K562 (cell line): Measurements from ENCODE around the gene KIF5A. TPM values are rescaled to one million over a fixed set of nuclear protein-coding genes. Genes with fewer than 3 reads are reported as not detected.

Source experiments
- ATAC-seq: fragments of 200-7000 bp; cut with Tn5 transposase; 3 replicates; pipeline ENCODE4 v1.9.1; 2020; ENCODE audit warnings: moderate library complexity
- BruUV-seq: library from RNA; stranded (reverse); fragments of 400-500 nt; replicated peaks from 2 replicates; lab custom pipeline; 2021; lab: Mats Ljungman, UMichigan
- CTCF ChIA-PET: fragments of 300-600 bp; formaldehyde crosslinking; extraction: SDS; loops from one replicate; lab custom pipeline; 2021; ENCODE audit warnings: low intra/inter-chr PET ratio; lab: Yijun Ruan, JAX
- POLR2A ChIA-PET: fragments of 300-600, 350-650 bp; sonication (Branson Sonifier 250); formaldehyde crosslinking; extraction: SDS; loops from one replicate; lab custom pipeline; 2021; ENCODE audit warnings: antibody characterized with exemption, inconsistent platforms; lab: Yijun Ruan, JAX
- DNase-seq, 4 experiments: peaks; one replicate each; pipeline versions ENCODE4 v3.0.0 to v3.0.0-alpha.2; 2011 to 2018; ENCODE audit warnings: low spot score in 3 of 4, mixed read lengths in 3 of 4; ENCODE audit errors: extremely low read depth in 1 of 4
- FAIRE-seq: peaks from 2 replicates; lab custom pipeline; 2011; peaks lifted over from hg19 to GRCh38; lab: Jason Lieb, UNC
- H2AFZ ChIP-seq: 2 replicates; pipeline ENCODE4 v1.6.0; 2011; ENCODE audit warnings: low read depth, low read length, control low read depth, inconsistent platforms
- H3K27ac ChIP-seq: fragments of 200-600 bp; 3 replicates; pipeline ENCODE4 v1.8.0; 2011; ENCODE audit warnings: low read depth, mild to moderate bottlenecking, control low read depth, inconsistent platforms, low read length, moderate library complexity, mixed read lengths; ENCODE audit errors: extremely low read depth
- H3K27me3 ChIP-seq, 2 experiments: fragments of 300-600 bp in 1 of 2; 2 replicates in 1 of 2; 3 replicates in 1 of 2; pipeline versions ENCODE4 v1.6.0 to v1.8.0; 2011; ENCODE audit warnings: inconsistent platforms in 2 of 2, low read length in 2 of 2, mild to moderate bottlenecking in 1 of 2, mixed read lengths in 1 of 2, moderate library complexity in 1 of 2; ENCODE audit not compliant: control insufficient read depth in 2 of 2, insufficient read depth in 2 of 2
- H3K36me3 ChIP-seq: fragments of 300-600 bp; 3 replicates; pipeline ENCODE4 v1.8.0; 2011; ENCODE audit warnings: mild to moderate bottlenecking, low read length, inconsistent platforms; ENCODE audit not compliant: control insufficient read depth, insufficient read depth
- H3K4me1 ChIP-seq, 2 experiments: fragments of 200-600 bp in 1 of 2; replicated peaks in 1 of 2; 2 replicates in 1 of 2; 3 replicates in 1 of 2; pipeline versions ENCODE4 v1.5.1 to v1.8.0; 2011; ENCODE audit warnings: inconsistent platforms in 2 of 2, low read length in 2 of 2, mild to moderate bottlenecking in 1 of 2, mixed read lengths in 1 of 2, moderate library complexity in 1 of 2; ENCODE audit not compliant: control insufficient read depth in 2 of 2, insufficient read depth in 2 of 2
- H3K4me2 ChIP-seq: 2 replicates; pipeline ENCODE4 v1.6.1; 2011; ENCODE audit warnings: low read length, control low read depth, inconsistent platforms, mixed read lengths; ENCODE audit not compliant: insufficient read depth
- H3K4me3 ChIP-seq: fragments of 200-600 bp; sonication (generic), shearing (Covaris generic); 2 replicates; pipeline ENCODE4 v1.5.1; 2016; ENCODE audit warnings: control low read depth, inconsistent platforms
- H3K79me2 ChIP-seq: fragments of 200-600 bp; 3 replicates; pipeline ENCODE4 v1.8.0; 2011; ENCODE audit warnings: low read length, inconsistent platforms; ENCODE audit not compliant: control insufficient read depth, insufficient read depth
- H3K9ac ChIP-seq, 2 experiments: 2 replicates each; pipeline versions ENCODE4 v1.6.0 to v1.6.1; 2011; ENCODE audit warnings: low read depth in 2 of 2, low read length in 2 of 2, control low read depth in 1 of 2, inconsistent platforms in 1 of 2, mild to moderate bottlenecking in 1 of 2, mixed read lengths in 1 of 2; ENCODE audit not compliant: insufficient read depth in 1 of 2
- H3K9me1 ChIP-seq: one replicate; pipeline ENCODE4 v1.6.0; 2011; ENCODE audit warnings: inconsistent platforms, mild to moderate bottlenecking, low read length, moderate library complexity; ENCODE audit not compliant: control insufficient read depth, insufficient read depth
- H3K9me3 ChIP-seq: replicated peaks from 2 replicates; pipeline ENCODE4 v1.5.1; 2011; ENCODE audit warnings: low read depth, low read length, inconsistent platforms; ENCODE audit not compliant: control insufficient read depth, insufficient read depth
- H4K20me1 ChIP-seq: replicated peaks from 2 replicates; pipeline ENCODE4 v1.6.1; 2011; ENCODE audit warnings: low read length, inconsistent platforms, mixed read lengths; ENCODE audit not compliant: control insufficient read depth, insufficient read depth
- CBFA2T2 ChIP-seq: fragments of 450-650 bp; conservative IDR thresholded peaks from 2 replicates; pipeline ENCODE4 v1.6.1; 2017; ENCODE audit warnings: mild to moderate bottlenecking
- CCNT2 ChIP-seq: IDR thresholded peaks from 2 replicates; pipeline ENCODE4 v1.6.1; 2011; ENCODE audit warnings: borderline replicate concordance, low read depth, mild to moderate bottlenecking, moderate library complexity, mixed read lengths, low read length; ENCODE audit not compliant: insufficient read length; ENCODE audit errors: extremely low read depth
- CREB5 ChIP-seq: fragments of 250-450 bp; sonication (Bioruptor Pico); IDR thresholded peaks from 2 replicates; pipeline ENCODE4 v1.5.0; 2020; ENCODE audit warnings: mild to moderate bottlenecking
- NFIC ChIP-seq: fragments of 450-650 bp; IDR thresholded peaks from 2 replicates; pipeline ENCODE4 v1.6.1; 2017; ENCODE audit warnings: mild to moderate bottlenecking, inconsistent platforms
- TFAP4 ChIP-seq: sonication (generic); formaldehyde crosslinking; IDR thresholded peaks from 2 replicates; pipeline ENCODE4 v1.8.0; 2022; ENCODE audit warnings: missing genetic modification reagents, mild to moderate bottlenecking, moderate library complexity, borderline replicate concordance
- WGBS: fragments of 100-300 bp; shearing (Covaris generic); methylation state at CpG from one replicate; pipeline ENCODE4 v1.1.6; 2016; ENCODE audit warnings: low coverage, mixed read lengths; ENCODE audit not compliant: insufficient coverage; ENCODE audit errors: missing lambda C conversion rate; 5-methylcytosine and 5-hydroxymethylcytosine counted together
- in situ Hi-C: fragments of 300-500 bp; cut with MboI; formaldehyde crosslinking; loops from 4 replicates; pipeline ENCODE4 v1.15.0; 2018; ENCODE audit warnings: inconsistent platforms, mixed read lengths
- intact Hi-C: fragments of 100-400 bp; cut with micrococcal nuclease; formaldehyde crosslinking; loops from 2 replicates; pipeline ENCODE4 v1.14.2; 2022
- polyA plus RNA-seq, 8 experiments: library from polyadenylated mRNA; depleted of rRNA in 4 of 8; stranded (reverse) in 5 of 8; unstranded in 3 of 8; fragments of >200 nt; fragmentation: Nextera tagmentation in 2 of 8; fragmentation: Illumina TruSeq in 1 of 8; extraction: Ambion mirVana in 2 of 8; extraction: Trizol in 1 of 8; gene quantifications; 2 replicates each; pipeline versions ENCODE4 v1.2.1 to v1.2.3, GENCODE V29; 2011 to 2014; ENCODE audit warnings: inconsistent platforms in 1 of 8, missing spikeins in 1 of 8
- total RNA-seq, 7 experiments: library from RNA; depleted of rRNA in 6 of 7; stranded (reverse); fragments of >200 nt in 6 of 7; fragmentation: Illumina TruSeq in 2 of 7; extraction: Trizol in 2 of 7; gene quantifications; 2 replicates each; pipeline versions ENCODE4 v1.2.1 to v1.2.3, GENCODE V29; 2011 to 2021; ENCODE audit warnings: low replicate concordance in 1 of 7

KIF5A gene
- total and polyA plus RNA-seq, 9 of the 15 experiments (the other 6 are each of a cell fraction or from before 2014, with no cell fraction given) = 3.4 to 17.7 (median 8.0) TPM

- FAIRE-seq (no peak), ATAC-seq (no peak), DNase-seq (no peak)
- Histone ChIP-seq H3K9me3 (no peaks in the 10 kb centered on the region), H3K9me1 (peaks cover 4% of the 10 kb centered on the region), H3K4me3 (no peak overlapping the region), H3K36me3 (peaks cover 16% of the 10 kb centered on the region; the same call in 2 of the 3 replicates), H4K20me1 (no peaks in the 10 kb centered on the region), H3K27me3 (no peaks in the 10 kb centered on the region), H3K27ac (no peak overlapping the region), H3K4me2 (no peak overlapping the region), H3K79me2 (peaks cover 2% of the 10 kb centered on the region; the same call in 2 of the 3 replicates), H2AFZ (no peak overlapping the region), H3K9ac (no peak overlapping the region; a peak in 1 of 4 replicates), H3K4me1 (peaks cover 43 to 52% of the 10 kb centered on the region in 2 experiments)
- no TSS peak for BruUV-seq
- ChIA-PET CTCF (no interaction called here), POLR2A (interaction anchor here (0.7 to 1.0 kb wide), 7 partner anchors 9 to 186 kb away, joined by 3 to 5 read pairs (median 3); no protein-coding TSS in a partner anchor)
- intact Hi-C loops (no loop called here), in situ Hi-C loops (no loop called here)
- WGBS = 58% methylated on average over 3 of the region's 3 CpGs
- no peak for TF ChIP-seq CREB5 (CRISPR knock-in tag)
- TF ChIP-seq CBFA2T2 = no peak
- TF ChIP-seq CCNT2 = no peak
- TF ChIP-seq NFIC = peak; percentile 80
- TF ChIP-seq TFAP4 (CRISPR knock-in tag) = no peak
These were observed 66.7 kb downstream of the KIF5A start for GRCh38 chr12:57616383-57617101.
